Thymus (tissue), 11 donors: ENCODE data around the gene PRKAG1. TPM values are rescaled to one million over a fixed set of nuclear protein-coding genes. Genes with fewer than 3 reads are reported as not detected.

Experiments used
- DNase-seq, 9 donors: peaks; one replicate each; pipeline ENCODE4 v3.0.0-alpha.2; 2013; ENCODE audit warnings: low spot score in 9 of 9, low read depth in 6 of 9, missing footprints in 1 of 9
- H3K27ac ChIP-seq, 2 donors: one replicate each; pipeline ENCODE4 v1.5.1; 2013; ENCODE audit warnings: control low read depth in 1 of 2, low read depth in 1 of 2, low read length in 1 of 2, mild to moderate bottlenecking in 1 of 2, moderate library complexity in 1 of 2
- H3K27me3 ChIP-seq, 2 donors: one replicate each; pipeline ENCODE4 v1.5.1; 2013; ENCODE audit warnings: low read length in 1 of 2; ENCODE audit not compliant: control insufficient read depth in 2 of 2, insufficient read depth in 1 of 2
- H3K36me3 ChIP-seq, 2 donors: one replicate each; pipeline ENCODE4 v1.5.1; 2013; ENCODE audit warnings: low read length in 1 of 2, mild to moderate bottlenecking in 1 of 2, moderate library complexity in 1 of 2; ENCODE audit not compliant: control insufficient read depth in 2 of 2, insufficient read depth in 2 of 2
- H3K4me1 ChIP-seq, 2 donors: one replicate each; pipeline ENCODE4 v1.5.1; 2013; ENCODE audit warnings: low read length in 2 of 2; ENCODE audit not compliant: control insufficient read depth in 2 of 2, insufficient read depth in 2 of 2
- H3K4me3 ChIP-seq, 2 donors: one replicate each; pipeline ENCODE4 v1.5.1; 2013; ENCODE audit warnings: low read length in 2 of 2, control low read depth in 1 of 2, mild to moderate bottlenecking in 1 of 2
- H3K9me3 ChIP-seq, 2 donors: one replicate each; pipeline ENCODE4 v1.5.1; 2013; ENCODE audit warnings: low read length in 1 of 2, mild to moderate bottlenecking in 1 of 2; ENCODE audit not compliant: control insufficient read depth in 2 of 2, insufficient read depth in 1 of 2
- WGBS: extraction: QIAGEN DNeasy Blood & Tissue Kit; methylation state at CpG from one replicate; pipeline ENCODE4 v1.1.7; 2013; 5-methylcytosine and 5-hydroxymethylcytosine counted together
- polyA plus RNA-seq: library from polyadenylated mRNA; stranded (reverse); fragments of 200-250 nt; gene quantifications from one replicate; pipeline ENCODE4 v1.2.3, GENCODE V29; 2013
- total RNA-seq: library from RNA; stranded (reverse); fragments of 120-200 nt; gene quantifications from one replicate; pipeline ENCODE4 v1.2.4, GENCODE V29; 2013
- donor health status: healthy.

The PRKAG1 gene
- total and polyA plus RNA-seq, 2 donors = 58.5 to 65.3 TPM

GRCh38 chr12:49021292-49021915 is 2.8 kb upstream of the PRKAG1 start:
- H3K36me3 ChIP-seq = peaks cover 49 to 58% of the 10 kb centered on the region in 2 donors

GRCh38 chr12:49020441-49020840 is 1.9 kb upstream of the PRKAG1 start:
- Histone ChIP-seq H3K27ac (no peak overlapping the region), H3K9me3 (no peaks in the 10 kb centered on the region), H3K36me3 (peaks cover 43 to 49% of the 10 kb centered on the region in 2 donors), H3K4me1 (peaks cover 13 to 21% of the 10 kb centered on the region in 2 donors), H3K4me3 (no peak overlapping the region), H3K27me3 (no peaks in the 10 kb centered on the region)
- no peak for DNase-seq
- WGBS = 91% methylated on average over 6 of the region's 6 CpGs

More at GRCh38 chr12:49021292-49021915, 2.8 kb upstream of the PRKAG1 start:
- peaks cover 13 to 21% of the 10 kb centered on the region in 2 donors for H3K4me1 ChIP-seq
- H3K4me3 ChIP-seq = no peak overlapping the region
- no peak for DNase-seq
- no peak overlapping the region for H3K27ac ChIP-seq
- H3K9me3 ChIP-seq = no peaks in the 10 kb centered on the region
- 97% methylated on average over 11 of the region's 11 CpGs for WGBS
- no peaks in the 10 kb centered on the region for H3K27me3 ChIP-seq

DNA sequence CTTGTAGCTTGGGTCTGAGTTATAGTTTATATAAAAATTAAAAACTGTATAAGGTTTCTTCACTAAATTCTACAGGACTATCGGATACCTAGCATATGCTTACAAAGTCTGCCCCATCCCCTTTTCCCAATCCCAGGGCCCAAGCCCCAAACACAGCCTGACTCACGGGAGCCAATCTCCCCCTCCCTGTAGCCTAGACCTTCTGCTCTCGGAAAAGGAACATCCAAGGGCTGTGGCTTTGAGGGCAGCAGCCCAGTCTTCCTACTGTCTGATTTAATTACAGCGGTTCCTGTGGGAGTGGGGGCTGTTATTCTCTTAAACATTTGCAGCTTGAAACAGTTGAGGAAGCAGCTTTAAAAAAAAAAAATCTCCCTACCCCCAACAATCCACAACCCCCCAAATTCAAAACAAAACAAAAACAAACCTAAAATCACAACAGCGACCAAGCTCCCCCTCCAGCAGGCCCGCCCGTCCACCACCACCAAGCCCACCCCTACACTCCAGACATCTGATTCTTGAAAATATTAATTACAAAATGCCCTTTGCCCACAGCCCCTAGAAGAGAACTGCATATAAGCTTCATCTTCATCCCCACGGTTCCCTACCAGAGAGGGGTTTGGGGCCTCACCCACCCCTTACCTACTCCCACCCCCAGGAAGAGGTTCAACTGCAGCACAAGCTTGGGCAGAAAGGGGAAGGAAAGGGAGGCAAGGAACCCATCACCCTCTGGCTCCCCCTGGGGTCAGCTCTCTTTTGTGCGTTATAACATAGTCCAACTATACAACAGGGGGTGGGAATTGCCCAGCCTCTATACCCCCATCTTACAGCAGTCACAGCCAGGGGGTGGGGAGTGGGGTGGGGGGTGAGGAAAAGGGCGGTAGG is 1.1 kb upstream of the PRKAG1 start:
- Histone ChIP-seq H3K27ac (peak overlapping the region in 1 of 2 donors; percentile 96), H3K4me1 (peaks cover 13 to 21% of the 10 kb centered on the region in 2 donors), H3K27me3 (no peaks in the 10 kb centered on the region), H3K4me3 (peak overlapping the region in 1 of 2 donors; percentile 88), H3K36me3 (peaks cover 38 to 41% of the 10 kb centered on the region in 2 donors), H3K9me3 (no peaks in the 10 kb centered on the region)
- peak in 2 of 9 donors; percentile 35 to 59 for DNase-seq
- 44% methylated on average over 10 of the region's 10 CpGs for WGBS

DNA sequence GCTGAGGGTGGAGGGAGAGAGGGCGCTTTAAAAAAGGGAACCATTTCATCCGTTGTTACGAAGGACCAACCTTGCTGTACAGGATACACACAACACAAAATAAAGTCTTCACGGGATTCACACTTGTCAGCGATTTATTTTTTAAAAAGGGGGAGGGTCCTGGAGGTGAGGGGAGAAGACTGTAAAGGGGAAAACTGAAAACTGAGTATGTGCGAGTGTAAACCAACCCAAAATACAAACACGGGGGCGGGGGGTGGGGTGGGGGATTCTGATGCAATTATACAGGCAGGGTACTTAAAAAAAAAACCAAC is 499 bp upstream of the PRKAG1 start:
- H3K4me3 ChIP-seq = peak overlapping the region; percentile 80 to 88
- 3% methylated on average over 8 of the region's 8 CpGs for WGBS
- H3K9me3 ChIP-seq = no peaks in the 10 kb centered on the region
- H3K4me1 ChIP-seq = peaks cover 13 to 21% of the 10 kb centered on the region in 2 donors
- H3K36me3 ChIP-seq = peaks cover 33 to 35% of the 10 kb centered on the region in 2 donors
- no peaks in the 10 kb centered on the region for H3K27me3 ChIP-seq
- no peak for DNase-seq
- H3K27ac ChIP-seq = peak overlapping the region; percentile 95 to 96

GRCh38 chr12:49017891-49018260 is 700 bp downstream of the PRKAG1 start:
- peak overlapping the region; percentile 80 to 88 for H3K4me3 ChIP-seq
- peak overlapping the region; percentile 95 to 96 for H3K27ac ChIP-seq
- under 1% methylated on average over 8 of the region's 8 CpGs for WGBS
- H3K27me3 ChIP-seq = no peaks in the 10 kb centered on the region
- H3K36me3 ChIP-seq = peaks cover 24 to 26% of the 10 kb centered on the region in 2 donors
- no peaks in the 10 kb centered on the region for H3K9me3 ChIP-seq
- DNase-seq = peak in 1 of 9 donors; percentile 16
- H3K4me1 ChIP-seq = peaks cover 13 to 21% of the 10 kb centered on the region in 2 donors

- 100% methylated on average over 1 of the region's 1 CpG for WGBS
- Histone ChIP-seq H3K4me3 (no peak overlapping the region), H3K27ac (no peak overlapping the region), H3K36me3 (peaks cover 15 to 16% of the 10 kb centered on the region in 2 donors), H3K4me1 (peaks cover 13 to 21% of the 10 kb centered on the region in 2 donors), H3K9me3 (no peaks in the 10 kb centered on the region), H3K27me3 (no peaks in the 10 kb centered on the region)
- no peak for DNase-seq
These were observed 3.4 kb downstream of the PRKAG1 start for GRCh38 chr12:49015196-49015595.

DNA sequence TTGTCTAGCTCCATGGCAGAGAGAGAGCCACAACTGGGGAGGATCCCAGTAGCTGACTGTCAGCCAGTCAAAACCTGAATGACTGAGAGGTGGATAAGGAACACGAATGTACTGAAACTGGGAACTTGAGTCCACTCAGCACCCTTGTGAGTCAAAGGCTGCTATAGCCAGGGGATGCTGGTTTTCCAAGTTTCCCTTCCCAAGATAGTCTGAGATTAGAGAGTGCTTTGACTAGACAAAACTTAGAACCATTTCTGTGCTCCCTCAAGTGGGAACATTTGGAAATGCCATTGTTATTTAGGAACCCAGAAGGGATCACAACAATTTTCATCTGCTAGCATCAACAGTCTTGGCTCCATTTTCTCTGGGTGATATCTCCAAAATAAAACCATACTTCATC is 4.0 kb downstream of the PRKAG1 start:
- H3K4me3 ChIP-seq = no peak overlapping the region
- no peaks in the 10 kb centered on the region for H3K9me3 ChIP-seq
- WGBS = 96% methylated on average over 1 of the region's 1 CpG
- H3K27me3 ChIP-seq = no peaks in the 10 kb centered on the region
- H3K27ac ChIP-seq = no peak overlapping the region
- peaks cover 18% of the 10 kb centered on the region in 2 donors for H3K36me3 ChIP-seq
- no peak for DNase-seq
- peaks cover 12 to 15% of the 10 kb centered on the region in 2 donors for H3K4me1 ChIP-seq

GRCh38 chr12:49013428-49013827 is 5.1 kb downstream of the PRKAG1 start:
- Histone ChIP-seq H3K36me3 (peaks cover 18 to 26% of the 10 kb centered on the region in 2 donors), H3K27me3 (no peaks in the 10 kb centered on the region), H3K4me1 (peaks cover 8 to 10% of the 10 kb centered on the region in 2 donors), H3K4me3 (no peak overlapping the region), H3K27ac (no peak overlapping the region), H3K9me3 (no peaks in the 10 kb centered on the region)
- DNase-seq = no peak
- WGBS = 98% methylated on average over 3 of the region's 3 CpGs

DNA sequence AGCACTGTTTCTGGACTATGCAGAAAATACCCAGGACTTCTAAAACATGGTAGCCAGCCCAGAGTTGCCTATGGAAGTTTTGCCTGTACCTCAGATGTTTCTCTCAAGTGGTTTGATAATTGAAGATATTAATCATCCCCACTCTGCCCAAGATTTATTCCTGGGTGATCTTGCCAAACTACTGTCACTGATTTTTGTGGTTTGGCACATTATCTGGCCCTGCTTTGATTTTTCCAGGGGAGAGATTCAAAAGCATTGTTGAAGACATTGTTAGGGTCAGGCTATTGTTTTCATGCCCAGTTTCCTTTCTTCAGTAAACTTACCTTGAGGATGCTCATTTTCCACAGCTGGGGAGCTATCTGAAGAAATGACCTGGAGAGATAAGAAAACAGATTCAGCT is 5.8 kb downstream of the PRKAG1 start:
- Histone ChIP-seq H3K4me1 (peaks cover 3 to 6% of the 10 kb centered on the region in 2 donors), H3K27me3 (no peaks in the 10 kb centered on the region), H3K36me3 (peaks cover 18 to 29% of the 10 kb centered on the region in 2 donors), H3K27ac (no peak overlapping the region), H3K4me3 (no peak overlapping the region), H3K9me3 (no peaks in the 10 kb centered on the region)
- no peak for DNase-seq
